OCI-M2 (cell line): Measurements from ENCODE around the gene TMEM242.

Experiments
- DNase-seq: peaks from one replicate; lab custom pipeline; 2025; ENCODE audit not compliant: unreplicated experiment; lab: John Stamatoyannopoulos, UW

Gene TMEM242

DNA sequence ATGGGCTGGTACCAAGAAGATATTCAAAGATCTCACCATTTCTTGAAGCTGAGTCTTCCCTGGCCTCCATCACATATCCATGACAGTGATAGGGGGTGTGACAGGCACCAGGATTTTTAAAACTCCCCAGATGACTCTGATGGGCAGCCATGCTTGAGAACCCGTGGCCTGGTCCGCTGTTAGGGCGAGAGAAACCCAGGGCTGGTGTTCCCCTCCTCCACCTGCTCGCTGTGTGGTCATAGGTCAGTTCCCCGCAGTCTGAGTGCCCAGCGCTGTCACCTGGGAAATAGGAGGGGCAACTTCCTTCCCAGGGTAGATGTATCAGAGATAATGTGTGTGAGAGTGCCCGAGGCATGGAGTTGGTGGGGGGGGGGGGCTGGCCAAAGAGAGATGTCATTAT is 50.9 kb downstream of the TMEM242 start:
- no peak for DNase-seq

DNA sequence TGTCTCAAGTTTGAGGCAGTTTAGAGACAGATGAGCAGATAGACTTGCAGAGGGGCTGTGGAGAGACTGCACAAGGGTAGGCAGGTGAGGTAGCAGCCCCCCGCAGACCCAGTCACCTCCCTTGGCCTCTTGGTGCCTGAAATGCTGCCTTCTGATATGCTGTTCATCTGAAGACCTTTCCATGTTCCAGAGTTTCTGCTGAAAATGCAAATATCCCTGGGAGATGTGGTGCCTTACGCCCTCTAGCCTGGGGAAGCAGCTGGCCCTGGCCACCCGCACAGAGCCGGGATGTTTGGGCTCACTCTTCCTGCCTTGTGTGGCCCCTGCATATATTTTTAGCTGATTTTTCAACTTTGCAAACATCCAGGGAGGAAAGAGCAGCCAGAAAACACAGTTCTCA is 51.4 kb downstream of the TMEM242 start:
- no peak for DNase-seq

DNA sequence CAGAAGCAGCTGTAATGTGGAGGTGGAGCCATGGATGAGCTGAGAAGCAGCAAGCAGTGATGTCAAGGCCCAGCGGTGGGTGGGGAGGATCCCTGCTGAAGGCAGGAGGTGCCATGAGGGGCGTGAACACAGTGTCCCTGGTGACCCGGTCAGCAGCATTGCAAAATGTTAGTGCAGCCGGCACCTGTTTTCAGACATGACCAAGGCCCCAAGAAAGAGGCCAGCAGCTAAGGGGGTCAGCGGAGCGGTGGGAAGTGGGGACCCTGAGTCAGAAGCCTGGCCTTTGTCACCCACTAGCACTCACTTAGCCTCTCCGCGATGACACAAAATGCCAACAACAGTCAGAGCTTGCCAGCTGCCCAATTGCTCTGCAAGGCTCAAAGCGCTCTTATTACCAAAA is 51.9 kb downstream of the TMEM242 start:
- DNase-seq, result no peak

DNA sequence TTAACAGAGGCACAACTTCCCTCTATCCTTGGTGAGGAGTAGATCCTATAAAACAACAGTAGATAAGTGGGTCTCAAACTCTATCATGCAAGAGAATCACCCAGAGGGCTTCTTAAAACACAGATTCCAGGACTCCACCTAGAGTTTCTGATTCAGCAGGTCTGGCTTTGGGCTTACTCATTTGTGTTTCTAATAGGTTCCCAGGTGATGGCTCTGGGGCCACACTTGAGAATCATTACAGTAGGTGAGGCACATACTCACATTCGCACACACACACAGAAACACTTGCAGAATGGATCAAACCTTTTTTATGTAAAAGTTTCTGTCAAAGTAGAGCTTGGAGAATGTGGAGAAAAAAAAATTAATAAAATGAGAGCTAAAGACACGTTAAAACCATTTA is 52.4 kb downstream of the TMEM242 start:
- no peak for DNase-seq

DNA sequence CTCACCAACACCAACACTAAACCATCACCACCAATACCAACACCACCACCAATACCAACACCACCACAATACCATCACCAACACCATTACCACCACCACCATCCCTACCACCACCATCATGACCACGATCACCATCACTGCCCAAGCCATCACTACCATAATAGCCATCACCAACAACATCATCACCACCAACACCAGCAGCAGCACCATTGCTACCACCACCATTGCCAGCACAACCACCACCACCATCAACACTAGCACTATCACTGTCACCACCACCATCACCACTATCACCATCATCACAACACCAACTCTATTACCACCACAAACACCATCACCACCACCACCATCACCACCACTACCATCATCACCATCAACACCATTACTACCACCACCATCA is 53.0 kb downstream of the TMEM242 start:
- no peak for DNase-seq

DNA sequence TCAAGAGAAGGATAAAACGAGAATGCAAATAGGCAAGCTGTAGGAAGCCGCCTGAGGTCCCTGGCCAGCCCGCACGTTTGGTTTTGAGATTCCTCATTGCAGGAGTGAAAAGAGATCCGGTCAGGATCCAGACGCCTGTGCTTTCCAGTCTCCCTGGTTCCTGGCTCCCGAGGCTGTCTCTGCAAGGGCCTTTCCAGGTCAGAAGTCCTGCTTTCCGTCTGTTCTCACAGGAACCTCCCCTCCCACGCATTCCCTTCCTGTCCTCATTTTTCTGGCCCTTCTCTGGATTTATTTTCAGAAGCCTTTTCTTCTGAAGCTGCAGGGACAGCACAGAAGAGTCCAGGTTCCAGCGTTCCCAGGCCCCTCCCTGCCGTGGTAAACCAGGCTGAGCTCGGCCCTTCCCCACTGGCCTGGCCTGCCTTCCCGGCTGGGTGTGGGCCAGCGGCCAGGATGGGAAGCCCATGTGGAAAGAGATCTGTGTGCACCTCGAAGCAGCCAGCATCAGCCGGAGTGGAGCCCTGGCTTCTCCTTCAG is 54.0 kb downstream of the TMEM242 start:
- no peak for DNase-seq

DNA sequence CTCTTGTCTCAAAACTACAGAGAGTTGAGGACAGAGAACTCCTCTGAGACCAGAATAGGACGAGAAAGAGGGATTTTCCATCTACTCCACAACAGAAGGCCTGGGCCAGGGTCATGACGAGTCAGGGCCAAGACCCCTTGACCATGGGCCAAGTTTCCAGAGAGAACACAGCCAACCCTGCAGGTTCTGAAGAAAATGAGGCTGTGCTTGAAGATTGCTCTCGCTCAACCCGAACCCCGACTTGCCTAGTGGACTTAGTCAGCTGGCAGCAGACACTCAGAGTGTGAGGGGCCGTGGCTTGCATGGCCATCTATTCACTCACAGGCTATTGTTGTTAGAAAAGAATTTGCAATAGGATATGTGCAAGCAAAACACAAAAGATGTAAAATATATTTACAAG is 54.5 kb downstream of the TMEM242 start:
- DNase-seq, result no peak

DNA sequence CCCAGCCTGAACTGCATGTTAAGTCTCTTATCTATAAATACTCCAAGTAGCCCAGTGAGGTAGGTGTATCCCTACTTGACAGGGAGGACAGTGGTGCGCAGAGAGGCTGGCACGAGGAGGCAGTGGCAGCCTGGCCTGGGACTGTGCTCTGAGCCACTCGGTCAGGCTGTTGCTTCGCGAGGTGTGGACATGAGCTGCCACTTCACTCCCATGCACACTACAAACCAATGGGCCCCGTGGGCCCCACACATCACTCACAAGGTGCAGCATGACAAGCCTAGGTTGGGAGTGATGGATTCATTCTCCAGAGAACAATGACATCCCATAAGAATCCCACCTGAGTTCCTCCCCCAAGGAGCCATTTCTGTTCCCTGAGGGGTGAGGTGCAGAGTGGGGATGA is 54.9 kb downstream of the TMEM242 start:
- DNase-seq, result no peak

DNA sequence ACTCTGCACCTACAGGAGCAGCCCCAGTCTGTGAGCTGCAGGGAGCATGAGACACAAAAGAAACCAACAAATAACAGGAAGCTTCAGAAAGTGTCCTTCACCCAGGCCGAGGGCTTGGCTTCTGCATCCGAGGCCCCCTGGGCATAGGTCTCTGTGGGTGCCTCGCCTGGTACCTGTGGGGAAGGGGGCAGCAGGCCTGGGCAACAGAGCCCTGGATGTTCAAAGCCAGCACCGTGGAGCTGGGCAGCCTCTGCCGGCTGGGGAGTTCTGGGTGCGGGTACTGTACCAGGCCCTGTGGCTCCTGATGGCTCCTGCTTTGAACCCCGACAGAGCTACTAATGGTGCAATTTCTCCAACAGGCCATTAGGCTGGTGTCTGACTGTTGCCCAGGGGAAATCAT is 55.7 kb downstream of the TMEM242 start:
- DNase-seq, result no peak

DNA sequence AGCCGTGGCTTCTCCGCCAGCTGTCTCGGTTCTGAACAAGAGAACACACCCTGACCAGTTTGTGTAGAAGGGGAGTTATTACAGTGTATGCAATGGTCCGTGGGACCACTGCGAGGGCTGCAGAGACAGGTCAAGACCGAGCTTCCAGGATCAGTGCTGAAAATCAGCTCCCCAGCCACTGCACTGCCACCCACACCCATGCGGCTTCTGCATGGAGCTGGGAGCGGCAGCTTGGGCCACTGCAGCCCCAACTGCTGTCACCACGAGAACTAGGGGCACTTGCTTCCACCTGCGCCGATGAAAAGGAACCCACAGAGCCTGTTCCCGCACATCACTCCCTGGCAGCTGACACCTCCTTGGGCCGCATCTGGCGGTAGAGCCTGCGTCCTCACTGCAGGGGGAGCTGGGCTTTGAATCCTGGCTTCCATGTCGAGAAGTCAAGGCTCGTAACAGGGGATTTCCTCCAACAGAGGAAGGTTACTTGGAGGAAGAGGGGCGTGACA is 56.2 kb downstream of the TMEM242 start:
- DNase-seq, result no peak

DNA sequence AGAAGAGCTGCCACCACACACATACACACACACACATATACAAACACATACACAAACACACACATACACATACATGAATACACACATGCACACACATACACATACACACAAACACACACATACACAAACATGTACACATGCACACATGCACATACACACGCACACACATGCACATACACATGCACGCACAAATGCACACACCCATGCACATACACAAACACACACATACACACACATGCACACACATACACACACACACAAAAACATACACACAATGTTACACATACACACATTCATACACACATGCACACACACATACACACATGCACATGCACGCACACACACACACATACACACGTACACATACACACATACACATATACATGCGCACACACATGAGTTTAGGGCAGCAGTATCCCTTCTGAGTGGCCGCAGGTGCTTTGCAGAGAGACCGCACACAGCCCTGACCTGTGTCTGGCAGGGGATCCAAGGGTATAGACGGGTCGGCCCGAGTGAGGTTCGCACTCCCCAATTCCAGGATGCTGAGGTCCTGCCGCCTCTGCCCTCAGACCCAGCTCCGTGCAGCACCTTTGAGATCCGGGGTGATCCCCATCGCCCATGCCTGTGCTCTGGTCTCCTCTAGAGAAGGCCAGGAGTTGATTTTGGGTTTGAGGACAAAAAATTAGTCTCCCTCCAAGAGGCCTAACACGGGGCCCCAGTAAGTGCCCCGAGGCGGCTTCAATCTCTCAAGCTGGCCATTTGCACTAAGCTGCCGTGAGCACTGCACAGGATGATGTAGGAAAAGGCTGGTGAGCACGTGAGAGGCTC is 56.8 kb downstream of the TMEM242 start:
- DNase-seq, result no peak

DNA sequence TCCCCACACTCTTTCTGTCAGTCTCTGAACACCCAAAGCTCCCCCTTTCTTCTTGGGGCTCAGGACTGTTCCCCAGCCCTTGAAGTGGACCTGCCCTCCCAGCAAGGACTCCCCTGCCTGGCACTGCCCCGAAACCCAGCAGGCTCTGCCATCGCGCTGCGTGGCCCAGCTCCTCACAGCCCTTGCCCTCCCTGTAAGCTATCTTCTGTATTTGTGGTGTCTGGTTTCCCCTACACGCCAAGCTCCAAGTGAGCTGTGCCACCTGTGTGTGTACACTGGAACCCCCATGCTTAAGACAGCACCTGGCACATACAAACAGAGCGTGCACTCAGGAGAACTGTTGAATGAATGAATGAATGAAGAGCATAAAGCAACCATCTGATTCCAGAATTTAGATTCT is 57.7 kb downstream of the TMEM242 start:
- no peak for DNase-seq

DNA sequence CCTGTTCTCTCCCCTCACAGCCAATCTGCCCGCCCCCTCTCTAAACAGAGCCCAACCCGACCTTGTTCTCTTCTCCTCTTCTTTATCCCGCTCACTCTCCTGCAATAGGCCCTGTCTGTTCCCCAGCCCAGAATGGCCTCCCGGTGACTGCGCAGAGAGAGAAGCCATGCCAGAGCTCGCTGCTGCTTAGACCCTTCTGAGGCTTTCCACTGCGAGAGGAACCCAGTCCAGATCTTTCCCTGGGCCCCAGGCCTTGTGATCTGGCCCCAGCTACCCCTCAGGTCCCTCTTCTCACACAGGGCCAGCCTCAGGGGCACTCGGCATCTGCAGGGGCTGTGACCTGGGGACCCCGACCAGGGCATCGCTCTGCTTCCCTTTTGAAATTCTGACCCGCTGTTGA is 58.1 kb downstream of the TMEM242 start:
- no peak for DNase-seq

DNA sequence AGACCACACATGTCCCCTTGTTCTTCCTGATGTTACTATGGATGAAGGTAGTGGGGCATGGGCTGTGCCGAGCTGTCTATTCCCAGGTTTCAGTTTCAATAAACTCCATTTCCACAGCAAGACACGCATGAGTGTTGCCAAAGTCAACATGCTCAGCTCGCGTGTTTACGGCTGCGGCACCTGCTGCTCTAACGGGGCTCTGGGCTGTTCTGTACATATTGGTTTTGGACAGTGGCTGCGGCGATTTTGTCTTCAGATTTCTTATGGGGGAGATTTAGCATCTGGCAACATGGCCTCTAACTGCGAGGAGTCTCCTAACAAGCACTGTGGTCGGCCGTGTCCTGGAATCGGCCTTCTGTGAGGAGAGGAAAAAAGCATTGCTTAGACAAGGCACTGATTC is 58.6 kb downstream of the TMEM242 start:
- DNase-seq, result no peak

DNA sequence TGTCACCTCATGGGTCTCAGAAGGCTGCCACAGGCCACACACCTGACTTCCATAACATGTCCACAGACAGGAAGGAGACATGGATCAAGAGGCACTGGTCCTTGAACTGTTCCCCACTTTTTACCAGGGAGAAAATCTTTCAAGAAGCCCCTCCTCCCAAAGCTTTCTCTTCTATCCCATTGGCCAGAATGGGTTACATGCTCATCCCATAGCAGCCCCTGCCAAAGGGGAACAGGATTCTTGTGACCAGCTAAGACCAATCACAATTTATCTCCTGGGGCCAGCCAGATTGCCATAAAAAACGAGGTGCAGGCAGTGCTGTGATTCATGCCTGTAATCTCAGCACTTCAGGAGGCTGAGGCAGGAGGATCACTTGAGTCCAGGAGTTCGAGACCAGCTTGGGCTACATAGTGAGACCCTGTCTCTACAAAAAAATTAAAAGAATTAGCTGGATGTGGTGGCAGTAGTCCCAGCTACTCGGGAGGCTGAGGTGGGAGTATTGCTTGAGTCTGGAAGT is 59.4 kb downstream of the TMEM242 start:
- no peak for DNase-seq

DNA sequence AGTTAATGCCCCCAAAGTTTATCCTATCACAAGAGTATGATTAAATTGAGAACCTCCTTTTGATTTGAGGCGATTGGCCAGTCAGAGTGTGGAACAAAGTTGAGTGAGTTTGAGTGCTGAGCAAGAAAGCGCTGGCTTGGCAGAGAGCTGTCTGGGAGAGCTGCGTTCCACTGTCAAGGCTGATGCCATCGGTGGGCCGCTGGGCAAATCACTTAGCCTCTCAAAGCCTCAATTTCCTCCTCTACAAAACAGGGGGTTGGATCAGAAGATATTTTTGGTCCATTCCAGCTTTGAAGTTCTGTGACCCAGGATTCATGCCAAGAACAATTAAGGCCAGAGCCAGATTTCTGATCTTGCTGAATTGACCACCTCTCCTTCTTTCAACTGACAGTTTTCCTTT is 60.2 kb downstream of the TMEM242 start:
- no peak for DNase-seq

DNA sequence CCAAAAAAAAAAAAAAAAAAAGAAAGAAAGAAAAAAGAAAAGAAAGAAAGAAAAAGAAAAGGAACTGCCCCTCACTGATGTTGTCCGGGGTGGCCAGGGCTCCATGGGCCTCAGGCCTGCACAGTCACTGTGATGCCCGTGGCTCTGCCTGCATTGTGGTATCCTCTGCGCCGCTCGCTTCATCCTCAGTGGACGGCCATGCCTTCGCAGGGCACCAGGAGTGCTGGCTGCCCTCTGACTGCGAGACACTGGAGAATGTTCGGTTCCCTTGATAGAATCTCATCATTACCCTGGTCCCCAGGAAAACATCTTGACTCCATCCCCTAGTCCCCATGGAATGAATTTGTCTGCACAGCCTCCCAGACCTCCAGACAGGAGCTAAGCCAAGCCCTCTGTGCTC is 61.7 kb downstream of the TMEM242 start:
- no peak for DNase-seq

DNA sequence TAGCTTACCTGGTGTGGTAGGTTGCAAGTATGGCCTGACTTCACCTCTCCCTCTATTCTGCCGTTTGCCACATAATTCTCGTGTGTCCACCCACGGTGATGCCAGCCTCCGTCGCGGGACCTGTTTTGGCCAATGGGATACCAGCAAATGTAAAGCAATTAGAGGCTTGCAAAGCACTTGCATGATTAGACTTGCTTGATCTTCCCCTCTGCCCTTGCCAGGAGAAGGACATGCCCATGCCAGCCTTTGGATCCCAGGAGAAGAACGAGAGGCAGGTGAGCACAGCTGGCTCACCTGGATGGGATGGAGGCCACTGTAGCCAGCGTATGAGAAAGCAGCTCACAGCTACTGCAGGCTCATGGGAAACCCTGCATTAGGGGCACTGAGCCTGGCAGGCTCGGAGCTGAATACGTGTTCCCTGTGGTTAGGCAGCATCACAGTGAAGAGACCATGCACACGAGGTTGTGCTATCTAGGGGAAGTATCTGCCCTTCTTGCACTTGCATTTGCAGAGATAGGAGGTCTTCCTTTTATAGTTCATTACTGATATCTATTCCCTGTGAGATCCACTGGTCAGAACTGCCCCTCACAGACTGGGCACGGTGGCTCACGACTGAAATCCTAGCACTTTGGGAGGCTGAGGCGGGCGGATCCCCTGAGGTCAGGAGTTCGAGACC is 62.4 kb downstream of the TMEM242 start:
- no peak for DNase-seq

DNA sequence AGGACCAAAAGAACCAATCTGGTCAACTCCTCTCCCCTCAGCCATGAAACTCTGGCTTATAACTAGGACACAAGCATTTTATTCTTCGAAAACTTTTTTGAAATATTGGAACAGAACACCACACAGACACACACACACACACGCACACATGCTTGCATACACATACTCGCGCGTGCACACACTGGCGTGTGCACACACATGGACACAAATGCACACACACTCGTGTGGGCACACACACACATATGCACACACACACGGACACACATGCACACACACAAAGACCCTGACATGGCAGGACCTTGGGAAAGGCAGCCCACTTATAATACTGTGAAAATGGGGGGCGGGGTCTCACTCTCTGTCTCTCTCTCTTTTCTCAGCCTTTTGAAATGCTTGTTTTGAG is 63.9 kb downstream of the TMEM242 start:
- DNase-seq, result no peak

DNA sequence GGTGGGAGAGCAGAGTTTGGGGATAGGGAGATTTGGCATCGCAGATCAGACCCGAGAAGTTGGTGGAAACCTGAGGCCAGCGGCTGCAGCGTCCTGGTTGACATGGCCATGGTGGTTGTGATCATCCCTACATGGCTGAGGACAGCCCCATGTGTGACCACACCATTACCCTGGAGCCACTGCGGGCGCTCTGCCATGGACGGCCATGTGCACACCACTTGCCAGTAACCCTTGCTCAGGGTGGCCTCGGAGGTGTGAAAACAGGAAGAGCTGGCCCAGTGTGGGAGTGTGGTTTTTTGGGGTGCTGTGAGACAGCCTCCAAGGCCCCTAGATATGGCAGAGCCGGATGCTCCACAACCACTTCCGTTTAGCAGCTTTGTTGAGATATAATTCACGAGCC is 64.4 kb downstream of the TMEM242 start:
- DNase-seq, result no peak

DNA sequence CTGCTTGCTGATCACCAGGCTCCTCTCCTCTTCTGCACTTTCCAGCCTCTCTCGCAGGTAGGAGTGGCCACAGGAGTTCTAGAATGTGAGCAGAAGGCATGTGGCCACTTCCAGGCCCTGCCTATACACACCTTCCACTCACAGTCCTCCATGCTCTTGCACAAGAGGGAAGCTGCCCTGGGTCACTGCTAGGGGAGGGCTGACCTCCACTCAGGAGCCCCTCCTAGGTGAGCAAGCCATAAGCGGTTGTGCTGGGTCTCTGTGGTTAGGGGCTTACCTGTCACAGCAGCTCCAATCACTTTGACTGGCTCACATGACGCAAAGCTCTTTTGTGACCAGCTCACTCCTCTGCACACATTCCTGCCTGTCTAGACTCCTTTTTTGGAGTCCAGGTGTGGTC is 68.2 kb downstream of the TMEM242 start:
- no peak for DNase-seq

DNA sequence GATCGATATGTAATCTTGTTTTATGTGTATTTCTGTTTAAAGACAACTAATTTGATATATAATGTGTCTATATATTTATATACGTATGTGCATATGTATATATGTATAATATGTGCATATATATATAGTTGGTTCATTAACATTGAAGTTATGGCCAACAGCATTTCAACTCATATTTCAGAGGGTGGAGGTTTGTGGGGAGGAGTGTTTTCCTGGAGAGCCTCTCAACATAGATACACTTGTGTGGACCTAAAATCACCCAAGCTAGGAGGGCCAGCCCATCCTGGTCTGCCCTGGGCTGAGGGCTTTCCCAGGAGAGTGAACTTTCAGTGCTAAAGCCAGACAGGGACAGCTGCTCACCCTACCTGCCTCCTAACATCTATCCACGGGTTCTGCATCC is 68.8 kb downstream of the TMEM242 start:
- DNase-seq, result no peak
